ENCODE results near the gene CCDC192.

DNA sequence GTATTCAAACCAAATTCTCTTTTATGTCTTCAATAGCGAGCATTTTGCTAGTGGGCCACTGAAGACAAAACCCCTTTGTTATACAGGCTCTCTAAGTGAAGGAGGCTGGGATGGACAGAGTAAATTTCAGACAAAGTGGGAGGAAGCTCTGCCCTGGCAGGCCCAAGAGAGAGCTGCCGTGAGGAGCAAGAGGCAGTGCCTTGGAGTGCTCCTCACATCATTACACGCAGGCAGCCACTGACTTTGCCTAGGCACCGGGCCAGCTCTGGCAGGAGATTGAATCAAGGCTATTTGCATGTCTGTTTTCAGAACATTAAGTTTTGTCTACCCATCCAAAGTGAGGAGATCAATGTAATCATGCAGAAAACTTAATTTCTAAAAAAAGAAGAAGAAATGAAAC is 167.7 kb downstream of the CCDC192 start:
- TF ChIP-seq CTCF (IDR thresholded peaks at IDR 0.05; ENCODE audit: insufficient read depth, low read length, poor library complexity, severe bottlenecking): no peak
- TF ChIP-seq EZH2phosphoT487 (conservative IDR thresholded peaks at IDR 0.05; ENCODE audit: low read length): no peak

All from SU-DHL-6 (cell line).